ENCODE measurements around the gene CEACAM5.
"Not testable (repeated sequence)": the region's sequence is repeated elsewhere in the genome, so short reads cannot be mapped to it uniquely, and the experiment has no call there.

Gene CEACAM5

DNA sequence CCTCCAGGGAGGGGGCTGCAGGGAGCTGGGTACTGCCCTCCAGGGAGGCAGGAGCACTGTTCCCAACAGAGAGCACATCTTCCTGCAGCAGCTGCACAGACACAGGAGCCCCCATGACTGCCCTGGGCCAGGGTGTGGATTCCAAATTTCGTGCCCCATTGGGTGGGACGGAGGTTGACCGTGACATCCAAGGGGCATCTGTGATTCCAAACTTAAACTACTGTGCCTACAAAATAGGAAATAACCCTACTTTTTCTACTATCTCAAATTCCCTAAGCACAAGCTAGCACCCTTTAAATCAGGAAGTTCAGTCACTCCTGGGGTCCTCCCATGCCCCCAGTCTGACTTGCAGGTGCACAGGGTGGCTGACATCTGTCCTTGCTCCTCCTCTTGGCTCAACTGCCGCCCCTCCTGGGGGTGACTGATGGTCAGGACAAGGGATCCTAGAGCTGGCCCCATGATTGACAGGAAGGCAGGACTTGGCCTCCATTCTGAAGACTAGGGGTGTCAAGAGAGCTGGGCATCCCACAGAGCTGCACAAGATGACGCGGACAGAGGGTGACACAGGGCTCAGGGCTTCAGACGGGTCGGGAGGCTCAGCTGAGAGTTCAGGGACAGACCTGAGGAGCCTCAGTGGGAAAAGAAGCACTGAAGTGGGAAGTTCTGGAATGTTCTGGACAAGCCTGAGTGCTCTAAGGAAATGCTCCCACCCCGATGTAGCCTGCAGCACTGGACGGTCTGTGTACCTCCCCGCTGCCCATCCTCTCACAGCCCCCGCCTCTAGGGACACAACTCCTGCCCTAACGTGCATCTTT lies 7.8 kb upstream of the CEACAM5 start:
- no peak for DNase-seq (ENCODE audit: low read depth in 3 of 3)

DNA sequence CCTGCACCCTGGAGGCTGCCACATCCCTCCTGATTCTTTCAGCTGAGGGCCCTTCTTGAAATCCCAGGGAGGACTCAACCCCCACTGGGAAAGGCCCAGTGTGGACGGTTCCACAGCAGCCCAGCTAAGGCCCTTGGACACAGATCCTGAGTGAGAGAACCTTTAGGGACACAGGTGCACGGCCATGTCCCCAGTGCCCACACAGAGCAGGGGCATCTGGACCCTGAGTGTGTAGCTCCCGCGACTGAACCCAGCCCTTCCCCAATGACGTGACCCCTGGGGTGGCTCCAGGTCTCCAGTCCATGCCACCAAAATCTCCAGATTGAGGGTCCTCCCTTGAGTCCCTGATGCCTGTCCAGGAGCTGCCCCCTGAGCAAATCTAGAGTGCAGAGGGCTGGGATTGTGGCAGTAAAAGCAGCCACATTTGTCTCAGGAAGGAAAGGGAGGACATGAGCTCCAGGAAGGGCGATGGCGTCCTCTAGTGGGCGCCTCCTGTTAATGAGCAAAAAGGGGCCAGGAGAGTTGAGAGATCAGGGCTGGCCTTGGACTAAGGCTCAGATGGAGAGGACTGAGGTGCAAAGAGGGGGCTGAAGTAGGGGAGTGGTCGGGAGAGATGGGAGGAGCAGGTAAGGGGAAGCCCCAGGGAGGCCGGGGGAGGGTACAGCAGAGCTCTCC lies 6.9 kb upstream of the CEACAM5 start:
- no peak for DNase-seq (ENCODE audit: low read depth in 3 of 3)

DNA sequence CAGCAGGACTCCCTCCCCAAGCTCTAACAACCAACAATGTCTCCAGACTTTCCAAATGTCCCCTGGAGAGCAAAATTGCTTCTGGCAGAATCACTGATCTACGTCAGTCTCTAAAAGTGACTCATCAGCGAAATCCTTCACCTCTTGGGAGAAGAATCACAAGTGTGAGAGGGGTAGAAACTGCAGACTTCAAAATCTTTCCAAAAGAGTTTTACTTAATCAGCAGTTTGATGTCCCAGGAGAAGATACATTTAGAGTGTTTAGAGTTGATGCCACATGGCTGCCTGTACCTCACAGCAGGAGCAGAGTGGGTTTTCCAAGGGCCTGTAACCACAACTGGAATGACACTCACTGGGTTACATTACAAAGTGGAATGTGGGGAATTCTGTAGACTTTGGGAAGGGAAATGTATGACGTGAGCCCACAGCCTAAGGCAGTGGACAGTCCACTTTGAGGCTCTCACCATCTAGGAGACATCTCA lies 6.2 kb upstream of the CEACAM5 start:
- no peak for DNase-seq (ENCODE audit: low read depth in 3 of 3)

DNA sequence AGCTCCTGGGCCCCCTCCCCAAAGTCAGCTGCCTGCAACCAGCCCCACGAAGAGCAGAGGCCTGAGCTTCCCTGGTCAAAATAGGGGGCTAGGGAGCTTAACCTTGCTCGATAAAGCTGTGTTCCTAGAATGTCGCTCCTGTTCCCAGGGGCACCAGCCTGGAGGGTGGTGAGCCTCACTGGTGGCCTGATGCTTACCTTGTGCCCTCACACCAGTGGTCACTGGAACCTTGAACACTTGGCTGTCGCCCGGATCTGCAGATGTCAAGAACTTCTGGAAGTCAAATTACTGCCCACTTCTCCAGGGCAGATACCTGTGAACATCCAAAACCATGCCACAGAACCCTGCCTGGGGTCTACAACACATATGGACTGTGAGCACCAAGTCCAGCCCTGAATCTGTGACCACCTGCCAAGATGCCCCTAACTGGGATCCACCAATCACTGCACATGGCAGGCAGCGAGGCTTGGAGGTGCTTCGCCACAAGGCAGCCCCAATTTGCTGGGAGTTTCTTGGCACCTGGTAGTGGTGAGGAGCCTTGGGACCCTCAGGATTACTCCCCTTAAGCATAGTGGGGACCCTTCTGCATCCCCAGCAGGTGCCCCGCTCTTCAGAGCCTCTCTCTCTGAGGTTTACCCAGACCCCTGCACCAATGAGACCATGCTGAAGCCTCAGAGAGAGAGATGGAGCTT lies 4.7 kb upstream of the CEACAM5 start:
- DNase-seq (ENCODE audit: low read depth in 3 of 3): no peak

DNA sequence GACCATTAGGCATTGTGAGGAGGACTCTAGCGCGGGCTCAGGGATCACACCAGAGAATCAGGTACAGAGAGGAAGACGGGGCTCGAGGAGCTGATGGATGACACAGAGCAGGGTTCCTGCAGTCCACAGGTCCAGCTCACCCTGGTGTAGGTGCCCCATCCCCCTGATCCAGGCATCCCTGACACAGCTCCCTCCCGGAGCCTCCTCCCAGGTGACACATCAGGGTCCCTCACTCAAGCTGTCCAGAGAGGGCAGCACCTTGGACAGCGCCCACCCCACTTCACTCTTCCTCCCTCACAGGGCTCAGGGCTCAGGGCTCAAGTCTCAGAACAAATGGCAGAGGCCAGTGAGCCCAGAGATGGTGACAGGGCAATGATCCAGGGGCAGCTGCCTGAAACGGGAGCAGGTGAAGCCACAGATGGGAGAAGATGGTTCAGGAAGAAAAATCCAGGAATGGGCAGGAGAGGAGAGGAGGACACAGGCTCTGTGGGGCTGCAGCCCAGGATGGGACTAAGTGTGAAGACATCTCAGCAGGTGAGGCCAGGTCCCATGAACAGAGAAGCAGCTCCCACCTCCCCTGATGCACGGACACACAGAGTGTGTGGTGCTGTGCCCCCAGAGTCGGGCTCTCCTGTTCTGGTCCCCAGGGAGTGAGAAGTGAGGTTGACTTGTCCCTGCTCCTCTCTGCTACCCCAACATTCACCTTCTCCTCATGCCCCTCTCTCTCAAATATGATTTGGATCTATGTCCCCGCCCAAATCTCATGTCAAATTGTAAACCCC lies 2.8 kb upstream of the CEACAM5 start:
- DNase-seq (ENCODE audit: low read depth in 3 of 3): no peak

GRCh38 chr19:41706741-41707501 lies 1.5 kb upstream of the CEACAM5 start:
- peak; percentile 41 to 51 (median 49) for DNase-seq (ENCODE audit: low read depth in 3 of 3)

DNA sequence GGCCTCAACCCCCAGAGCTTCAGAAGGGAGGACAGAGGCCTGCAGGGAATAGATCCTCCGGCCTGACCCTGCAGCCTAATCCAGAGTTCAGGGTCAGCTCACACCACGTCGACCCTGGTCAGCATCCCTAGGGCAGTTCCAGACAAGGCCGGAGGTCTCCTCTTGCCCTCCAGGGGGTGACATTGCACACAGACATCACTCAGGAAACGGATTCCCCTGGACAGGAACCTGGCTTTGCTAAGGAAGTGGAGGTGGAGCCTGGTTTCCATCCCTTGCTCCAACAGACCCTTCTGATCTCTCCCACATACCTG lies 969 bp upstream of the CEACAM5 start:
- DNase-seq (ENCODE audit: low read depth in 3 of 3): no peak

GRCh38 chr19:41707871-41708371 lies 505 bp upstream of the CEACAM5 start:
- DNase-seq (ENCODE audit: low read depth in 3 of 3): no peak

DNA sequence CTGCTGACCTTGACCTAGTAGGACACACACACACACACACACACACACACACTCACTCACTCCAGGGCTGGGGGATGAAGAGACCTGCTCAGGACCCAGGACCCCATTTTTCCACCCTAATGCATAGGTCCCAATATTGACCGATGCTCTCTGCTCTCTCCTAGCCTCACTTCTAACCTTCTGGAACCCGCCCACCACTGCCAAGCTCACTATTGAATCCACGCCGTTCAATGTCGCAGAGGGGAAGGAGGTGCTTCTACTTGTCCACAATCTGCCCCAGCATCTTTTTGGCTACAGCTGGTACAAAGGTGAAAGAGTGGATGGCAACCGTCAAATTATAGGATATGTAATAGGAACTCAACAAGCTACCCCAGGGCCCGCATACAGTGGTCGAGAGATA lies 1.1 kb downstream of the CEACAM5 start:
- DNase-seq (ENCODE audit: low read depth in 3 of 3): not testable (repeated sequence)

DNA sequence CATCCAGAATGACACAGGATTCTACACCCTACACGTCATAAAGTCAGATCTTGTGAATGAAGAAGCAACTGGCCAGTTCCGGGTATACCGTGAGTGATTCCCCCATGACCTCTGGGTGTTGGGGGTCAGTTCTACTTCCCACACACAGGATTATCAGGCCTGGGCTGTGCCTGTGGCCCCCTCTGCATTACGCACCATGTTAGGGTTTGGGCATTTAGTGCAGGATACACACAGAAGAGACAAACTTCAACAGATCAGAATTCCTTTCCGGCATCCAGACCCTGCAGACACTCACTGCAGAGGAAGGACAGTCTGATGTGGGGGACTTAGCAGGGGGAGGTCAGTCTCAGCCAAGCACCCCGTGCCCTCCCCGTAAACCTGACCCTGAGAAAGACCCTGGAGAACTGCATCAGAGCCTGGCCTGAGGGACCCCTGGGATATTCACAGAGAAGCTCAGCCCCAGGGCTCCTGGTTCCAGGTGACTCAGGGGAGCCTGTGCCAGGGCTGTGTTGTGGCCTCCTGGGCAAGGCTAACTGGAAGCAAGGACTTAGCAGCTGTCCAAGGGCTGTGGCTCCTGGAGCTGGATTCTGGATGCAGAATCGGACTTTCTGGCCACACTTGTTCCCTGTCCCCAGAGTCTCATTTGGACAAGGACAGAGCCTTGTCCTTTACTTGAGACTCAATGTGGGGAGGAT lies 1.7 kb downstream of the CEACAM5 start:
- DNase-seq (ENCODE audit: low read depth in 3 of 3): no peak

DNA sequence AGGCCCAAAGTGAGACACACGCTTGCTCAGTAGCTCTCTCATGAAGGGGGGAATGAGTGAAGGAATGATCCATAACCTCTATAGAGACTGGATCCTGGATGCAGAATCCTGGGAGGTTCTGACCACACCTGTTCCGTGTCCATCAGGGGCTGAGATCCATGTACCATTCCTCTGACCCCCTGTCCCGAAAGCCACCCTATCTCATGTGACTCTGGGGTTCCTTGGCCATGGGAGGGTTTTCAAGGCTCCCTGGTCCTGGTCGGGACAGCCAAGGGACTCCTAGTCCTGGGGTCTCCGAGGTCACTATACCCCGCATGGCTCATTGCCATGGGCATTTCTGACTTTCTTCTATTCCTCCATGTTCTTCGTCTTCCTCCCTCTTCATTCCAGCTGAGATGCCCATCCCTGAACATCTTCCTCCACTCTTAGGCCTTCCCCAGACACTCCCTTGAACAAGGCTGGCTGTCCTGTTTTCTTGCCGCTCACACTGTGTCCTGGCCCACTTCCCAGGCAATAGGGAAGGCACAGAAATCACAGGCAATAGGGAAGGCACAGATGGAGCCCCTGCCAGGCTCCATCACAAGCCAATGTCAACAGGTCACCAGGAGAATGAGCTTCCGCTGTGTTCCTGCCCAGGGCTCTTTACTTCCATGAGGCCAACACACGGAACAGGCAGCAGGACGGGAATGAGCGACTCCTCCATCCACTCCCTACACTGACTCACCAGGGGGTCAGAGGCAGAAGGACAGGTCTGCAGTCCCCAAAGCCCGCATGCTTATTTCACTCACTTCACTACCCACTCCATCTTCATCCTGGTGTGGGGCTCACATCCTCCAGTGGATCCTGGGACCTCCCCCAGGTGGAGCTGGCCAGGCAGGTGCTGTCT lies 3.2 kb downstream of the CEACAM5 start:
- DNase-seq (ENCODE audit: low read depth in 3 of 3): no peak

DNA sequence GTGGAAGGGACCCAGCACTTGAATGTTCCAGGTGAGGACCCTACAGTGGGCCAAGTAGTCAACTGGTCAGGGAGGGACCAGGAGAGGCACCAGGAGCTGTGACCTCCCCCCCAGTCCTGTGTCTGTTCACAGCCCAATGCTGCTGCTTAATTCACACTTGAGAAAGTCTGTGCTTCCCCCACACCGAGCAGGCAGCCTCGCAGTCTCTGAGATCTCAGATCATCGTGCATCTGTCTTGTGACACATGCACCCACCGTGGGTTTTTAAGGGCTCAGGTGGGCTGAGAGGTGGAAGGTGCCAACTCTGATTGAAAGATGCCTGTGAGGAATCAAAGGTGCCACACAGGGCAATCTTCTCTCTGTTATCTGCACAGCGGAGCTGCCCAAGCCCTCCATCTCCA lies 6.2 kb downstream of the CEACAM5 start:
- DNase-seq (ENCODE audit: low read depth in 3 of 3): no peak

GRCh38 chr19:41718761-41719160 lies 10.3 kb downstream of the CEACAM5 start:
- no peak for DNase-seq (ENCODE audit: low read depth in 3 of 3)

GRCh38 chr19:41720103-41720502 lies 11.7 kb downstream of the CEACAM5 start:
- DNase-seq (ENCODE audit: low read depth in 3 of 3): no peak

DNA sequence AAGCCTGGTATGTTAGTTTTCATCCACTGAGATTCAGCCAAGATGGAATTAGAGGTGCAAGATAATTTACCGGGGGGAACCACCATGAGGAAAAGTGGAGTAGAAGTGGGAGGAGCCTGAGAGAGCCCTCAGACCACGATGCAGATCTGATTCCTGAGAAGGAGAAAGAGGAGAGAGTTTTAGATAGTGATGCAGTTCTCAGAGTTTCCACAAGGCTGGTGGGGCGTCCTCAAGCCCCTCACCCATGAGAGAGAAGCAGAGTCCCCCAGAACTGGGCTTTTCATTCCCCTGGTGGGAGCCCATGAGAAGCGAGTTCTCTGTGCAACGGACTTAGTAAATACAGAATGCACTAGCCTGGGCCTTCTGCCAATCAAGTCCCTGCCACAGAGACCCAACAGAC lies 18.1 kb downstream of the CEACAM5 start:
- DNase-seq (ENCODE audit: low read depth in 3 of 3): no peak

DNA sequence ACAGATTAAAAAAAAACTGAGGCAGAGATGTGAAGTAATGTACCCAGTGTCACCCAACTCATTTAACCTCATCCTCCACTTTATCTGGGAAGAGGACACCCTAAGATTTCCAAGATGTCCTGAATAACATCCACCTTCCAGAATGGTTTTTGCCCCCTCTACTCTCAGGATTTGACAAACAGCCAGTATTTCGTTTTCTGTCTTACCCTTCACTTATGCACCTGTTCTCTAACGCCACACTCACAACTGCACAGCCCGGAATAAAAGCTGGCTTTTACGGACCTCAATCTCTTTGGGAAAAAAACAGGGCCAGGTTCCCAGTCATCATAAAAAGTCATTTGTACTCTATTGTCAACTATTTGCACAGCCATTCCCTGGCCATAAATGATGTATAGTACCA lies 25.7 kb downstream of the CEACAM5 start:
- DNase-seq (ENCODE audit: low read depth in 3 of 3): no peak

DNA sequence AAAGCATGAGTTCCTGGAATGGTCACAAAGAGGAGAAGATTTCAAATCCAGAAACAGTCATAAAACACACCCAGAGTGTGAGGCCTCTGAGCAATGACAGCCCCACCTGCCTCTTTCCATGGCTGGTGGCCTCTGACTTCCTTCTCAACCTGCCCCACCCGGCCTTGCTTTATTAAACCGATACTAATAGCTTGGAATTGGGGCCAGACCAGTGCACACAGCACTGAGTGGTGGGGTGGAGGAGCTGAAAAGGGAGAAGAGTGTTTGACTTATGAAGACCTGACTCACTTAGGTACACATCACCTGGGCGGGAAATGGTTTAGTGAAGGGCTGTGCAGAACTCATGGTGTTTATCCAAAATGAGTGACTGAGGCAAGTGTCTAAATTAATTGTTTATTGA lies 26.2 kb downstream of the CEACAM5 start:
- DNase-seq (ENCODE audit: low read depth in 3 of 3): no peak

GRCh38 chr19:41735071-41735600 lies 26.7 kb downstream of the CEACAM5 start:
- DNase-seq (ENCODE audit: low read depth in 3 of 3): no peak

DNA sequence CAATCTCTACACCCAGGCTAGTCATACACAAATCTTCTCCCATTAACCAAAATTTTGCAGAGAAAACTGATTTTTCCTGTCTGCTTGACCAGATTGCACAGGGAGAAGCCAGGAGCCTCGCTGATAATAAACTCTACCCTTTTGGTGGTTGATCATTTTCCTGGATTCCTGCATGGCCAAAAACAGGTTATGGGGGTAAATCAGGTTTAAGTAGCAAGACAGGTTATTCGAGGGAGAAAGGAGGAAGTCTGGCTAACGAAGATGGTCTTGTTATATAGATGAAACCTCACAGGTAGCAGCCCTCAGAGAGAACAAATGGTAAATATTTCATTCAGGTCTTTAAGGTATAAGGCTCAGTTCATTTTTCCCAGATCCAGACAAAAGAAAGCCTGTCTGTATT lies 30.9 kb downstream of the CEACAM5 start:
- DNase-seq (ENCODE audit: low read depth in 3 of 3): no peak

Data from stimulated activated CD4-positive, alpha-beta T cell treated with anti-CD3 and anti-CD28 coated beads, TNF-alpha, amount 100 ng/mL, for 4 hours (primary cell).